H9 (cell line): ENCODE measurements around the gene MRAP. TPM values are rescaled to one million over a fixed set of nuclear protein-coding genes. Genes with fewer than 3 reads are reported as not detected.

ENCODE experiments used
- DNase-seq: peaks from one replicate; pipeline ENCODE4 v3.0.0-alpha.2; 2017
- H2AFZ ChIP-seq: one replicate; pipeline ENCODE4 v1.6.1; 2013; ENCODE audit warnings: mild to moderate bottlenecking, low read length, control low read depth, moderate library complexity
- H2AK5ac ChIP-seq: 2 replicates; pipeline ENCODE4 v1.6.1; 2013; ENCODE audit warnings: low read length, control low read depth, mixed read lengths; ENCODE audit not compliant: insufficient read length
- H2BK120ac ChIP-seq: one replicate; pipeline ENCODE4 v1.6.1; 2013; ENCODE audit warnings: low read depth, mild to moderate bottlenecking, low read length, control low read depth, inconsistent platforms; ENCODE audit not compliant: poor library complexity, severe bottlenecking
- H2BK12ac ChIP-seq: 2 replicates; pipeline ENCODE4 v1.6.1; 2013; ENCODE audit warnings: low read length, control low read depth, mixed read lengths, low read depth; ENCODE audit not compliant: insufficient read length
- H2BK15ac ChIP-seq: 2 replicates; pipeline ENCODE4 v1.6.1; 2013; ENCODE audit warnings: low read depth, low read length, control low read depth
- H2BK20ac ChIP-seq: one replicate; pipeline ENCODE4 v1.6.1; 2013; ENCODE audit warnings: low read depth, mild to moderate bottlenecking, low read length, control low read depth, inconsistent platforms; ENCODE audit not compliant: poor library complexity, severe bottlenecking
- H2BK5ac ChIP-seq: 2 replicates; pipeline ENCODE4 v1.6.1; 2013; ENCODE audit warnings: low read length, control low read depth, mixed read lengths; ENCODE audit not compliant: insufficient read length
- H3K14ac ChIP-seq: 2 replicates; pipeline ENCODE4 v1.6.1; 2013; ENCODE audit warnings: low read length, control low read depth; ENCODE audit not compliant: insufficient read depth
- H3K18ac ChIP-seq: 2 replicates; pipeline ENCODE4 v1.6.1; 2013; ENCODE audit warnings: low read depth, mild to moderate bottlenecking, mixed read lengths, low read length, control low read depth; ENCODE audit not compliant: insufficient read length
- H3K23ac ChIP-seq: 2 replicates; pipeline ENCODE4 v1.6.1; 2013; ENCODE audit warnings: low read length, control low read depth, mixed read lengths, low read depth; ENCODE audit not compliant: insufficient read length
- H3K23me2 ChIP-seq: 2 replicates; pipeline ENCODE4 v1.6.1; 2013; ENCODE audit warnings: low read depth, mild to moderate bottlenecking, mixed read lengths, low read length, control low read depth; ENCODE audit not compliant: insufficient read length, poor library complexity, severe bottlenecking
- H3K27ac ChIP-seq: 2 replicates; pipeline ENCODE4 v1.5.1; 2013; ENCODE audit warnings: low read length, control low read depth, mixed read lengths, low read depth; ENCODE audit not compliant: insufficient read length
- H3K27me3 ChIP-seq: 2 replicates; pipeline ENCODE4 v1.6.1; 2013; ENCODE audit warnings: low read length, control low read depth, inconsistent platforms; ENCODE audit not compliant: insufficient read depth
- H3K4ac ChIP-seq: 2 replicates; pipeline ENCODE4 v1.6.1; 2013; ENCODE audit warnings: low read depth, mild to moderate bottlenecking, control low read depth, inconsistent platforms, low read length, moderate library complexity
- H3K4me1 ChIP-seq: 2 replicates; pipeline ENCODE4 v1.6.1; 2013; ENCODE audit warnings: low read length, control low read depth, inconsistent platforms; ENCODE audit not compliant: insufficient read depth
- H3K4me2 ChIP-seq: 2 replicates; pipeline ENCODE4 v1.6.1; 2013; ENCODE audit warnings: low read length, control low read depth, mixed read lengths; ENCODE audit not compliant: insufficient read length, insufficient read depth
- H3K56ac ChIP-seq: 2 replicates; pipeline ENCODE4 v1.6.1; 2013; ENCODE audit warnings: low read depth, mild to moderate bottlenecking, mixed read lengths, low read length, control low read depth; ENCODE audit not compliant: insufficient read length
- H3K79me1 ChIP-seq: 2 replicates; pipeline ENCODE4 v1.6.1; 2013; ENCODE audit warnings: low read depth, mild to moderate bottlenecking, moderate library complexity, low read length, control low read depth, inconsistent platforms; ENCODE audit not compliant: insufficient read depth, poor library complexity, severe bottlenecking
- H3K79me2 ChIP-seq: 2 replicates; pipeline ENCODE4 v1.6.1; 2013; ENCODE audit warnings: low read length, control low read depth, inconsistent platforms; ENCODE audit not compliant: insufficient read depth
- H3K9ac ChIP-seq: 2 replicates; pipeline ENCODE4 v1.6.1; 2013; ENCODE audit warnings: low read length, control low read depth, mixed read lengths; ENCODE audit not compliant: insufficient read length; ENCODE audit errors: extremely low read depth
- H3K9me3 ChIP-seq: one replicate; pipeline ENCODE4 v1.6.1; 2013; ENCODE audit warnings: low read depth, low read length, inconsistent platforms; ENCODE audit not compliant: control insufficient read depth
- H3T11ph ChIP-seq: one replicate; pipeline ENCODE4 v1.6.1; 2013; ENCODE audit warnings: mild to moderate bottlenecking, low read length, control low read depth, inconsistent platforms
- H4K20me1 ChIP-seq: one replicate; pipeline ENCODE4 v1.6.1; 2013; ENCODE audit not compliant: control insufficient read depth, insufficient read length, insufficient read depth
- H4K5ac ChIP-seq: 2 replicates; pipeline ENCODE4 v1.6.1; 2013; ENCODE audit warnings: low read depth, mild to moderate bottlenecking, mixed read lengths, low read length, control low read depth; ENCODE audit not compliant: insufficient read length
- H4K8ac ChIP-seq: replicated peaks from 2 replicates; pipeline ENCODE4 v1.6.1; 2013; ENCODE audit warnings: low read length, control low read depth, mixed read lengths, low read depth; ENCODE audit not compliant: insufficient read length
- H4K91ac ChIP-seq: 2 replicates; pipeline ENCODE4 v1.6.1; 2013; ENCODE audit warnings: low read depth, mild to moderate bottlenecking, moderate library complexity, mixed read lengths, low read length, control low read depth; ENCODE audit not compliant: insufficient read length
- H3K27ac Mint-ChIP-seq, 3 experiments: 2 replicates in 2 of 3; 3 replicates in 1 of 3; pipeline ENCODE4 v1.8.0; 2020 to 2021; ENCODE audit warnings: mixed read lengths in 3 of 3, mild to moderate bottlenecking in 1 of 3, moderate library complexity in 1 of 3
- H3K27me3 Mint-ChIP-seq: 2 replicates; pipeline ENCODE4 v1.8.0; 2021; ENCODE audit warnings: low read depth, mild to moderate bottlenecking, moderate library complexity, mixed read lengths
- H3K36me3 Mint-ChIP-seq, 3 experiments: 2 replicates in 2 of 3; 3 replicates in 1 of 3; pipeline ENCODE4 v1.8.0; 2020 to 2021; ENCODE audit warnings: low read depth in 3 of 3, mixed read lengths in 3 of 3; ENCODE audit not compliant: insufficient read depth in 1 of 3
- H3K4me1 Mint-ChIP-seq, 2 experiments: 2 replicates each; pipeline ENCODE4 v1.8.0; 2020; ENCODE audit warnings: mixed read lengths in 2 of 2
- H3K4me3 Mint-ChIP-seq, 2 experiments: 2 replicates in 1 of 2; 3 replicates in 1 of 2; pipeline ENCODE4 v1.8.0; 2020 to 2021; ENCODE audit warnings: mild to moderate bottlenecking in 2 of 2, mixed read lengths in 2 of 2, moderate library complexity in 1 of 2
- H3K9me3 Mint-ChIP-seq, 2 experiments: 2 replicates in 1 of 2; 3 replicates in 1 of 2; pipeline ENCODE4 v1.8.0; 2020; ENCODE audit warnings: mild to moderate bottlenecking in 2 of 2, mixed read lengths in 2 of 2, moderate library complexity in 1 of 2
- WGBS: extraction: QIAGEN DNeasy Blood & Tissue Kit; methylation state at CpG from one replicate; pipeline ENCODE4 v1.1.7; 2013; ENCODE audit warnings: missing lambda C conversion rate, low lambda C conversion rate, mixed read lengths; ENCODE audit not compliant: insufficient read length; ENCODE audit errors: extremely low coverage; 5-methylcytosine and 5-hydroxymethylcytosine counted together
- total RNA-seq: library from RNA; stranded (reverse); gene quantifications from 2 replicates; pipeline ENCODE4 v1.2.1, GENCODE V29; 2021
- TF ChIP-seq, protein P1 (sequence below): fragments of 200-600 bp; sonication (generic); conservative IDR thresholded peaks from 3 replicates; pipeline ENCODE4 v1.8.0; 2021; ENCODE audit warnings: antibody characterized with exemption, mild to moderate bottlenecking

Gene MRAP
- total RNA-seq, 1 experiment from 2014 or later: not detected

DNA sequence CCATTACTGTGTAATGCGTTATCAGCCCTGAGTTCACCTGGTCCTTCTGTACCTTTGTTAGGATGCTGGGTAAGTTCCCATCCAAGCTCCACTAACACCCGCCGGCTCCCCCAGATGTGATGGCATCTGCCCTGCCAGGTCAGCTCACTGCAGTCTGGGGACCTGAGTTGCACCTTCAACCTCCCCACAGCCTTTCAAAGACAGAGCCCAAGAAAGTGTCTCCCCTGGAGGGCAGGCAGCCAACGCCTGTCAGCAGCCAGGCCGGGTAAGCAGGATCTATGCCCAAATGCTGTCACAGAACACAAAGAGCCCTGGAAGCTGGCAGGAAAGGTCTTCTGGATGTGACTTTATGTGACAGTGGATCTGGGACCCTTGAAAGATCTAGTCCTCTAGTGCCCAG is 13.7 kb downstream of the MRAP start:
- Histone ChIP-seq H3K23ac (no peak overlapping the region), H2BK15ac (no peak overlapping the region), H3T11ph (no peak overlapping the region), H4K20me1 (no peaks in the 10 kb centered on the region), H3K79me1 (no peaks in the 10 kb centered on the region), H3K4me1 (no peaks in the 10 kb centered on the region), H2BK20ac (no peak overlapping the region), H3K14ac (no peak overlapping the region), H3K56ac (no peak overlapping the region), H3K4me2 (no peak overlapping the region), H4K8ac (no peak overlapping the region), H2BK120ac (no peak overlapping the region), H3K79me2 (no peaks in the 10 kb centered on the region), H2BK12ac (no peak overlapping the region), H3K9ac (no peak overlapping the region), H4K5ac (no peak overlapping the region), H3K4ac (no peak overlapping the region), H3K27me3 (no peaks in the 10 kb centered on the region), H3K18ac (no peak overlapping the region), H3K23me2 (no peaks in the 10 kb centered on the region), H2AK5ac (no peak overlapping the region), H2AFZ (no peak overlapping the region), H2BK5ac (no peak overlapping the region), H3K9me3 (no peaks in the 10 kb centered on the region), H4K91ac (no peak overlapping the region), H3K27ac (no peak overlapping the region)
- WGBS: no CpG with 5 or more reads among the region's 5 CpGs
- Mint-ChIP-seq H3K9me3 (no peaks in the 10 kb centered on the region), H3K36me3 (peaks cover 6 to 62% (median 28%) of the 10 kb centered on the region in 3 experiments), H3K4me3 (no peak overlapping the region), H3K27me3 (no peaks in the 10 kb centered on the region), H3K4me1 (no peaks in the 10 kb centered on the region), H3K27ac (peak overlapping the region in 1 of 3 experiments; percentile 77; a peak in 1 of 7 replicates)
- no peak for DNase-seq
- TF ChIP-seq, protein P1, sequence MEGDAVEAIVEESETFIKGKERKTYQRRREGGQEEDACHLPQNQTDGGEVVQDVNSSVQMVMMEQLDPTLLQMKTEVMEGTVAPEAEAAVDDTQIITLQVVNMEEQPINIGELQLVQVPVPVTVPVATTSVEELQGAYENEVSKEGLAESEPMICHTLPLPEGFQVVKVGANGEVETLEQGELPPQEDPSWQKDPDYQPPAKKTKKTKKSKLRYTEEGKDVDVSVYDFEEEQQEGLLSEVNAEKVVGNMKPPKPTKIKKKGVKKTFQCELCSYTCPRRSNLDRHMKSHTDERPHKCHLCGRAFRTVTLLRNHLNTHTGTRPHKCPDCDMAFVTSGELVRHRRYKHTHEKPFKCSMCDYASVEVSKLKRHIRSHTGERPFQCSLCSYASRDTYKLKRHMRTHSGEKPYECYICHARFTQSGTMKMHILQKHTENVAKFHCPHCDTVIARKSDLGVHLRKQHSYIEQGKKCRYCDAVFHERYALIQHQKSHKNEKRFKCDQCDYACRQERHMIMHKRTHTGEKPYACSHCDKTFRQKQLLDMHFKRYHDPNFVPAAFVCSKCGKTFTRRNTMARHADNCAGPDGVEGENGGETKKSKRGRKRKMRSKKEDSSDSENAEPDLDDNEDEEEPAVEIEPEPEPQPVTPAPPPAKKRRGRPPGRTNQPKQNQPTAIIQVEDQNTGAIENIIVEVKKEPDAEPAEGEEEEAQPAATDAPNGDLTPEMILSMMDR: no peak
